Keratinocyte (primary cell): ENCODE measurements around the gene ATRNL1. TPM values are rescaled to one million over a fixed set of nuclear protein-coding genes. Genes with fewer than 3 reads are reported as not detected.

Experiments
- DNase-seq: peaks from one replicate; pipeline ENCODE4 v3.0.0-alpha.2; 2011; ENCODE audit warnings: low read depth, missing footprints, low spot score
- FAIRE-seq: peaks from 2 replicates; lab custom pipeline; 2011; peaks lifted over from hg19 to GRCh38; lab: Jason Lieb, UNC
- H2AFZ ChIP-seq: 2 replicates; pipeline ENCODE4 v1.6.0; 2012; ENCODE audit warnings: low read length, control low read depth, inconsistent platforms; ENCODE audit not compliant: control insufficient read depth
- H3K27ac ChIP-seq: 2 replicates; pipeline ENCODE4 v1.5.1; 2011; ENCODE audit warnings: low read length; ENCODE audit not compliant: control insufficient read depth, insufficient read depth
- H3K27me3 ChIP-seq: 3 replicates; pipeline ENCODE4 v1.6.0; 2011; ENCODE audit warnings: low read length; ENCODE audit not compliant: control insufficient read depth, insufficient read depth; ENCODE audit errors: extremely low read depth
- H3K36me3 ChIP-seq, 2 experiments: 2 replicates in 1 of 2; 3 replicates in 1 of 2; pipeline ENCODE4 v1.5.1; 2011; ENCODE audit warnings: low read length in 2 of 2, mild to moderate bottlenecking in 1 of 2; ENCODE audit not compliant: control insufficient read depth in 2 of 2, insufficient read depth in 2 of 2; ENCODE audit errors: extremely low read depth in 1 of 2
- H3K4me1 ChIP-seq: 3 replicates; pipeline ENCODE4 v1.5.1; 2011; ENCODE audit warnings: low read length; ENCODE audit not compliant: control insufficient read depth, insufficient read depth; ENCODE audit errors: extremely low read depth
- H3K4me2 ChIP-seq: 3 replicates; pipeline ENCODE4 v1.6.0; 2011; ENCODE audit warnings: low read depth, low read length; ENCODE audit not compliant: control insufficient read depth, insufficient read depth; ENCODE audit errors: extremely low read depth
- H3K4me3 ChIP-seq, 3 experiments: fragments of 200-600 bp in 1 of 3; sonication (generic) in 1 of 3; 2 replicates in 2 of 3; 3 replicates in 1 of 3; pipeline ENCODE4 v1.5.1; 2011 to 2016; ENCODE audit warnings: low read length in 3 of 3, mild to moderate bottlenecking in 3 of 3, control low read depth in 2 of 3, inconsistent platforms in 1 of 3, low read depth in 1 of 3, mixed read lengths in 1 of 3, mixed run types in 1 of 3, moderate library complexity in 1 of 3; ENCODE audit not compliant: control insufficient read depth in 2 of 3, insufficient read depth in 2 of 3; ENCODE audit errors: extremely low read depth in 1 of 3
- H3K79me2 ChIP-seq: 2 replicates; pipeline ENCODE4 v1.6.0; 2012; ENCODE audit warnings: low read length; ENCODE audit not compliant: control insufficient read depth, insufficient read depth
- H3K9ac ChIP-seq: 3 replicates; pipeline ENCODE4 v1.6.0; 2011; ENCODE audit warnings: low read length; ENCODE audit not compliant: control insufficient read depth, insufficient read depth; ENCODE audit errors: extremely low read depth
- H3K9me1 ChIP-seq: 3 replicates; pipeline ENCODE4 v1.6.0; 2011; ENCODE audit warnings: low read length; ENCODE audit not compliant: control insufficient read depth, insufficient read depth; ENCODE audit errors: extremely low read depth
- H3K9me3 ChIP-seq: 2 replicates; pipeline ENCODE4 v1.5.1; 2012; ENCODE audit warnings: low read depth, low read length; ENCODE audit not compliant: control insufficient read depth
- H4K20me1 ChIP-seq: 3 replicates; pipeline ENCODE4 v1.6.0; 2011; ENCODE audit warnings: low read length; ENCODE audit not compliant: control insufficient read depth, insufficient read depth; ENCODE audit errors: extremely low read depth
- CTCF ChIP-seq, 3 experiments: IDR thresholded peaks in 1 of 3; conservative IDR thresholded peaks in 1 of 3; optimal IDR thresholded peaks in 1 of 3; 2 replicates in 2 of 3; 3 replicates in 1 of 3; pipeline versions ENCODE3 to v1.5.1; 2011; ENCODE audit warnings: low read length in 3 of 3, mild to moderate bottlenecking in 3 of 3, moderate library complexity in 2 of 3, control low read depth in 1 of 3, inconsistent platforms in 1 of 3; ENCODE audit not compliant: insufficient read depth in 2 of 3; ENCODE audit errors: extremely low read depth in 1 of 3
- EZH2 ChIP-seq: IDR thresholded peaks from one replicate; pipeline ENCODE4 v1.6.1; 2012; ENCODE audit warnings: inconsistent platforms, mild to moderate bottlenecking, low read length, moderate library complexity
- dilution Hi-C: fragments of 300-500 bp; cut with MboI; formaldehyde crosslinking; loops from one replicate; pipeline ENCODE4 v1.7.0; 2020; ENCODE audit warnings: low sequenced_read_pairs; ENCODE audit not compliant: extremely low pct_ligation_motif_present
- polyA plus RNA-seq, 5 experiments: library from polyadenylated mRNA; depleted of rRNA in 3 of 5; stranded (reverse) in 3 of 5; stranded (forward) in 1 of 5; unstranded in 1 of 5; fragments of >200 nt; gene quantifications; 1 replicate in 1 of 5; 2 replicates in 3 of 5; 3 replicates in 1 of 5; pipeline versions ENCODE4 v1.2.1 to v1.2.3, GENCODE V29; 2011 to 2012; ENCODE audit warnings: missing spikeins in 2 of 5, low read depth in 1 of 5, low replicate concordance in 1 of 5

The ATRNL1 gene
- polyA plus RNA-seq, 1 donor (not counting 4 experiments of a cell fraction or from before 2014, with no cell fraction given), result 0.07 TPM

GRCh38 chr10:115073796-115074195 is 19.4 kb upstream of the ATRNL1 start:
- dilution Hi-C loops, result no loop called here
- no peaks in the 10 kb centered on the region for H3K9me1 ChIP-seq
- FAIRE-seq (no peak), DNase-seq (no peak)
- H3K27ac ChIP-seq, result no peak overlapping the region
- TF ChIP-seq CTCF (optimal IDR thresholded peaks at IDR 0.05 in 1 of 3, IDR thresholded peaks at IDR 0.05 in 1 of 3, conservative IDR thresholded peaks at IDR 0.05 in 1 of 3; ENCODE audit: extremely low read depth in 1 of 3, insufficient read depth in 2 of 3, low read length in 3 of 3), result no peak
- no peak for TF ChIP-seq EZH2
- H3K4me3 ChIP-seq, result no peak overlapping the region
- H3K4me1 ChIP-seq, result no peaks in the 10 kb centered on the region
- no peaks in the 10 kb centered on the region for H3K27me3 ChIP-seq
- H2AFZ ChIP-seq, result no peak overlapping the region
- H3K36me3 ChIP-seq, result no peaks in the 10 kb centered on the region
- H3K4me2 ChIP-seq, result no peak overlapping the region
- no peaks in the 10 kb centered on the region for H3K79me2 ChIP-seq
- no peak overlapping the region for H3K9ac ChIP-seq
- no peaks in the 10 kb centered on the region for H3K9me3 ChIP-seq
- no peaks in the 10 kb centered on the region for H4K20me1 ChIP-seq

- DNase-seq (no peak), FAIRE-seq (no peak)
- H3K9me3 ChIP-seq, result no peaks in the 10 kb centered on the region
- dilution Hi-C loops, result no loop called here
- no peaks in the 10 kb centered on the region for H3K9me1 ChIP-seq
- H3K36me3 ChIP-seq, result no peaks in the 10 kb centered on the region
- no peaks in the 10 kb centered on the region for H3K79me2 ChIP-seq
- H3K4me3 ChIP-seq, result no peak overlapping the region
- no peak overlapping the region for H2AFZ ChIP-seq
- H3K9ac ChIP-seq, result no peak overlapping the region
- no peak overlapping the region for H3K27ac ChIP-seq
- TF ChIP-seq CTCF (optimal IDR thresholded peaks at IDR 0.05 in 1 of 3, IDR thresholded peaks at IDR 0.05 in 1 of 3, conservative IDR thresholded peaks at IDR 0.05 in 1 of 3; ENCODE audit: extremely low read depth in 1 of 3, insufficient read depth in 2 of 3, low read length in 3 of 3) (no peak), EZH2 (no peak)
- H3K27me3 ChIP-seq, result no peaks in the 10 kb centered on the region
- H3K4me1 ChIP-seq, result no peaks in the 10 kb centered on the region
- H4K20me1 ChIP-seq, result no peaks in the 10 kb centered on the region
- no peak overlapping the region for H3K4me2 ChIP-seq
Observed at GRCh38 chr10:115082506-115082905, 10.7 kb upstream of the ATRNL1 start.
